Esophagus squamous epithelium (tissue), 5 donors: ENCODE results near the gene PARP9. TPM values are rescaled to one million over a fixed set of nuclear protein-coding genes. Genes with fewer than 3 reads are reported as not detected.

Experiments
- DNase-seq: peaks from one replicate; lab custom pipeline; 2025; lab: John Stamatoyannopoulos, UW
- H3K27ac ChIP-seq, 4 donors: fragments of 200-600 bp; sonication (generic); one replicate each; pipeline ENCODE4 v1.5.1; 2016 to 2019; ENCODE audit warnings: mild to moderate bottlenecking in 1 of 4
- H3K27me3 ChIP-seq, 4 donors: fragments of 200-600 bp; sonication (generic); 1 replicate in 3 of 4; 2 replicates in 1 of 4; pipeline versions ENCODE4 v1.5.1 to v1.6.0; 2017 to 2021; ENCODE audit warnings: antibody characterized with exemption in 1 of 4
- H3K36me3 ChIP-seq, 3 donors: fragments of 200-600 bp; sonication (generic); one replicate each; pipeline ENCODE4 v1.5.1; 2016 to 2019
- H3K4me1 ChIP-seq, 3 donors: fragments of 200-600 bp; sonication (generic); one replicate each; pipeline ENCODE4 v1.5.1; 2017 to 2019
- H3K4me3 ChIP-seq, 4 donors: fragments of 200-600 bp; sonication (generic); 1 replicate in 3 of 4; 2 replicates in 1 of 4; pipeline ENCODE4 v1.5.1; 2016 to 2019; ENCODE audit warnings: mild to moderate bottlenecking in 2 of 4, moderate library complexity in 1 of 4
- H3K9me3 ChIP-seq, 3 donors: fragments of 200-600 bp; sonication (generic); one replicate each; pipeline ENCODE4 v1.5.1; 2016 to 2019
- POLR2A ChIP-seq, 4 donors: fragments of 450-650 bp; IDR thresholded peaks; one replicate each; pipeline ENCODE4 v1.6.1; 2017; ENCODE audit warnings: antibody characterized with exemption in 4 of 4, mild to moderate bottlenecking in 4 of 4, moderate library complexity in 3 of 4
- WGBS, 2 donors: methylation state at CpG; one replicate each; pipeline ENCODE4 v1.1.5; 2018; 5-methylcytosine and 5-hydroxymethylcytosine counted together
- intact Hi-C: fragments of 100-400 bp; cut with DNase I; formaldehyde crosslinking; loops from one replicate; pipeline ENCODE4 v1.15.0; 2022
- total RNA-seq, 4 donors: library from RNA; depleted of rRNA; stranded (reverse); fragments of >200 nt; gene quantifications; one replicate each; pipeline ENCODE4 v1.1.0, GENCODE V29; 2016
- TF ChIP-seq, protein P1 (sequence below), 6 experiments: fragments of 450-650 bp in 4 of 6; fragments of 200-600 bp in 2 of 6; sonication (generic) in 2 of 6; IDR thresholded peaks; one replicate each; pipeline ENCODE4 v1.5.1; 2016 to 2019; ENCODE audit warnings: antibody characterized with exemption in 6 of 6, mild to moderate bottlenecking in 4 of 6, moderate library complexity in 4 of 6
- donor health status: DM: yes; HTN: yes; CAD: no.

The PARP9 gene
- total RNA-seq, 4 donors from 2014 or later: 16.6 to 50.0 (median 19.9) TPM

DNA sequence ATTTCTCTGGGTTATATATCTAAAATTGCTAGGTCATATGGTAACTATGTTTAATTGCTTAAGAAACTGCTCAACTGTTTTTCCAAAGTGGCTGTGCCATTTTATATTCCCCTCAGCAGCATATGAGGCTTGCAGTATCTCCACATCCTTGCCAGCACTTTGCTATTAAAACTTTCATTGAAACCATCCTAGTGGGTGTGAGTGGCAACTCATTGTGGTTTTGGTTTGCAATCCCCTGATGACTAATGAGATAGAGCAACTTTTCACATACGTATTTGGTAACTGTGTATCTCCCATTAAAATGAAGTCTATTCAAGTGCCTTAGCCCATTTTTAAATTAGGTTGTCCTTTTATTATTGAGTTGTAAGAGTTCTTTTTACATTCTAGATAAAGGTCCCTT is 66.7 kb downstream of the PARP9 start:
- intact Hi-C loops: no loop called here

DNA sequence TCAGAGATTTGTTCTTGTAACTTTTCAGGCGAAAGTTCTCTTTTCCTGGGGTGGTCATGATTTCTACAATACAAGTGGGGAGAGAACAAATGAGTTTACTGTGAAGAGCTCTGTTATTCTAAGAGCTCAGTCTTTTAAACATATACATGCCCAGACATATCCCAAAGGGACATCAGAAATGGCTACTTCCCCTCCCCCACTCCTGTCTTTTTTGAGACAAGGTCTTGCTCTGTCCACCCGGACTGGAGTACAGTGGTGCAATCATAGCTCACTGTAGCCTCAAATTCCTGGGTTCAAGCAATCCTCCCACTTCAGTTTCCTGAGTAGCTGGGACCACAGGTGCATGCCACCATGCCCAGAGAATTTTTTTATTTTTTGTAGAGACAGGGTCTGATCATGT is 67.6 kb downstream of the PARP9 start:
- H3K27ac ChIP-seq: peak overlapping the region in 1 of 4 donors; percentile 40
- no peaks in the 10 kb centered on the region for H3K9me3 ChIP-seq
- no peak for DNase-seq
- H3K27me3 ChIP-seq: no peaks in the 10 kb centered on the region
- H3K36me3 ChIP-seq: peaks cover 0 to 46% (median 8%) of the 10 kb centered on the region in 3 donors
- intact Hi-C loops: no loop called here
- TF ChIP-seq POLR2A (IDR thresholded peaks at IDR 0.05): no peak
- TF ChIP-seq, protein P1, sequence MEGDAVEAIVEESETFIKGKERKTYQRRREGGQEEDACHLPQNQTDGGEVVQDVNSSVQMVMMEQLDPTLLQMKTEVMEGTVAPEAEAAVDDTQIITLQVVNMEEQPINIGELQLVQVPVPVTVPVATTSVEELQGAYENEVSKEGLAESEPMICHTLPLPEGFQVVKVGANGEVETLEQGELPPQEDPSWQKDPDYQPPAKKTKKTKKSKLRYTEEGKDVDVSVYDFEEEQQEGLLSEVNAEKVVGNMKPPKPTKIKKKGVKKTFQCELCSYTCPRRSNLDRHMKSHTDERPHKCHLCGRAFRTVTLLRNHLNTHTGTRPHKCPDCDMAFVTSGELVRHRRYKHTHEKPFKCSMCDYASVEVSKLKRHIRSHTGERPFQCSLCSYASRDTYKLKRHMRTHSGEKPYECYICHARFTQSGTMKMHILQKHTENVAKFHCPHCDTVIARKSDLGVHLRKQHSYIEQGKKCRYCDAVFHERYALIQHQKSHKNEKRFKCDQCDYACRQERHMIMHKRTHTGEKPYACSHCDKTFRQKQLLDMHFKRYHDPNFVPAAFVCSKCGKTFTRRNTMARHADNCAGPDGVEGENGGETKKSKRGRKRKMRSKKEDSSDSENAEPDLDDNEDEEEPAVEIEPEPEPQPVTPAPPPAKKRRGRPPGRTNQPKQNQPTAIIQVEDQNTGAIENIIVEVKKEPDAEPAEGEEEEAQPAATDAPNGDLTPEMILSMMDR (IDR thresholded peaks at IDR 0.05): no peak
- H3K4me1 ChIP-seq: peaks cover 0 to 33% (median 6%) of the 10 kb centered on the region in 3 donors
- H3K4me3 ChIP-seq: no peak overlapping the region
- WGBS, 2 donors: 68 to 88% methylated on average over 2 of the region's 2 CpGs

More for the DNA sequence above, 66.7 kb downstream of the PARP9 start:
- Histone ChIP-seq H3K4me1 (peaks cover 0 to 41% (median 9%) of the 10 kb centered on the region in 3 donors), H3K27me3 (no peaks in the 10 kb centered on the region), H3K27ac (peak overlapping the region in 2 of 4 donors; percentile 40 to 47), H3K36me3 (peaks cover 0 to 41% (median 8%) of the 10 kb centered on the region in 3 donors), H3K4me3 (no peak overlapping the region), H3K9me3 (no peaks in the 10 kb centered on the region)
- WGBS, 2 donors: 18 to 19% methylated on average over 1 of the region's 1 CpG
- no peak for TF ChIP-seq POLR2A (IDR thresholded peaks at IDR 0.05)
- TF ChIP-seq, protein P1 (IDR thresholded peaks at IDR 0.05): no peak
- no peak for DNase-seq

DNA sequence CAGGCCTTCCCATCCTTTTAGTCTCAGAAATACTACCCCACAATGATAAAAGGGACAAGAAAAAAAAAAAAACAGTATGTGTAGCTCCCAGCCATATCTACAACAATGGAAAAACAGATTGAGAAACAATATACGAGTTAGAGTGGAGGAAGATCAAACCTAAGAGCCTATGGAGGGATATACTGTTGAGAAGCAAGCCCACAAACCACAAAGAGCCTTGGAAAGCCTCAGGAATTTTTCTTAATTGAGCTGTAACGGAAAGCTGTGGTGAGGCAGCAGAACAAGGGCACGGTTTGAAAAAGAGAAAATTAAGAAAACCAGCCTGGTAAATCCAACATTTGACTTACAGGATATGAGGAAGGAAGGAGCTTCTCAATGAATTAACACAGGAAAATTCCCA is 70.8 kb downstream of the PARP9 start:
- H3K4me1 ChIP-seq: peaks cover 0 to 21% (median 4%) of the 10 kb centered on the region in 3 donors
- no peaks in the 10 kb centered on the region for H3K9me3 ChIP-seq
- H3K27me3 ChIP-seq: no peaks in the 10 kb centered on the region
- TF ChIP-seq, protein P1 (IDR thresholded peaks at IDR 0.05): no peak
- TF ChIP-seq POLR2A (IDR thresholded peaks at IDR 0.05): no peak
- intact Hi-C loops: no loop called here
- 80 to 87% methylated on average over 3 of the region's 3 CpGs for WGBS, 2 donors
- H3K27ac ChIP-seq: no peak overlapping the region
- DNase-seq: no peak
- H3K4me3 ChIP-seq: no peak overlapping the region
- H3K36me3 ChIP-seq: peaks cover 0 to 59% (median 8%) of the 10 kb centered on the region in 3 donors

DNA sequence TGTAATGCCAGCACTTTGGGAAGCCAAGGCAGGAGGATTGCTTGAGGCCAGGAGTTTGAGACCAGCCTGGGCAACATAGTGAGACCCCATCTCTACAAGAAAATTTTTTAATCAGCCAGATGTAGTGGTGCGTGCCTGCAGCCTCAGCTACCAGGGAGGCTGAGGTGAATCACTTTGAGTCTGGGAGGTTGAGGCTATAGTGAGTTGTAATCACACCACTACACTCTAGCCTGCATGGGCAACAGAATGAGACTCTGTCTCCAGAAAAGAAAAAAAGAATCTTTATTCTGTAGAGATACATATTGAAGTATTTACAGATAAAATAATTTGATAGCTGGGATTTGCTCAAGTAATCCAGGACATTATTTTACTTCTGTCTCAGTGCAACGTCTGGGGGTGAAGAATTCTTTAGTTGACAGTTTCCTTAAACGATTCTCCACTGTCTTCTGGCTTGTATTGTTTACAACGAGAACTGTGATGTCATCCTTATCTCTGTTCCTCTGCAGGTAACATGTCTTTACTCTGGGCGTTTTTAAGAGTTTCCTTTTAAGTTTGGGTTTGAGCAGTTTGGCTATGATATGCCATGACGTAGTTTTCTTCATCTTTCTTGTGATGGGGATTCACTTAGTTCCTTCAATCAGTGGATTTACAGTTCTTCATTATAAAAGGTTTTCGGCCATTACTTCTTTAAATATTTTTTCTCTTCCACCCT is 75.7 kb downstream of the PARP9 start:
- DNase-seq: no peak
- Histone ChIP-seq H3K27me3 (no peaks in the 10 kb centered on the region), H3K9me3 (no peaks in the 10 kb centered on the region), H3K4me1 (peaks cover 0 to 4% (median 0%) of the 10 kb centered on the region in 3 donors), H3K27ac (no peak overlapping the region), H3K36me3 (peaks cover 0 to 30% (median 0%) of the 10 kb centered on the region in 3 donors), H3K4me3 (no peak overlapping the region)
- intact Hi-C loops: no loop called here
- WGBS, 2 donors: 66 to 69% methylated on average over 7 of the region's 7 CpGs
- TF ChIP-seq, protein P1 (IDR thresholded peaks at IDR 0.05): no peak

DNA sequence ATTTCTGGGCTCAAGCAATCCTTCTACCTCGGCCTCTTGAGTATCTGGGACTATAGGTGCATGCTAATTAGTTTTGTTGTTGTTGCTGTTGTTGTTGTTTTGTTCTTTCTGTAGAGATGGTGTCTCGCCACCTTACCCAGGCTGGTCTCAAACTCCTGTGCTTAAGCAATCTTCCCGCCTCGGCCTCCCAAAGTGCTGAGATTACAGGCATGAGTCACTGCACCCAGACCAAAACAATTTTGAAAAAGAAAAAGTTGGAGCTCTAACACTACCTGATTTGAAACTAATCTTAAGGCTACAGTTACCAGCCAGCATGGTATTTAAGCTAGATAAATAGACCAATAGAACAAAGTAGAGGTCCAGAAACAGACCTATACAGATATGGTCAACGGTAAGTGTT is 79.1 kb downstream of the PARP9 start:
- TF ChIP-seq, protein P1 (IDR thresholded peaks at IDR 0.05): no peak
- TF ChIP-seq POLR2A (IDR thresholded peaks at IDR 0.05): no peak
- no peak overlapping the region for H3K27ac ChIP-seq
- H3K36me3 ChIP-seq: peaks cover 0 to 9% (median 0%) of the 10 kb centered on the region in 3 donors
- 65 to 67% methylated on average over 4 to 5 of the region's 5 CpGs for WGBS, 2 donors
- no peak overlapping the region for H3K4me3 ChIP-seq
- no peak for DNase-seq
- intact Hi-C loops: no loop called here
- H3K9me3 ChIP-seq: no peaks in the 10 kb centered on the region
- H3K4me1 ChIP-seq: peaks cover 0 to 13% (median 3%) of the 10 kb centered on the region in 3 donors
- no peaks in the 10 kb centered on the region for H3K27me3 ChIP-seq
